Measurements from ENCODE around the gene UBC.

Gene UBC

GRCh38 chr12:124863416-124864325 lies 50.8 kb downstream of the UBC start, which contains the start of gene SCARB1:
Gene SCARB1 (minus strand): TSS chr12:124863864. CDS start chr12:124863720, 144 bp downstream.
- Histone ChIP-seq H3K4me3 (ENCODE audit: low read depth, low read length) (peak within 1 kb of the TSS; percentile 91), H3K36me3 (peaks cover 33% of the 10 kb centered on the region), H3K4me1 (peaks cover 14% of the 10 kb centered on the region), H3K9me3 (no peaks in the 10 kb centered on the region), H3K27me3 (no peaks in the 10 kb centered on the region)
- no peak for TF ChIP-seq CTCF (IDR thresholded peaks at IDR 0.05; ENCODE audit: low read depth, low read length)
- peak; percentile 94 for DNase-seq

GRCh38 chr12:124862768-124863415 lies 51.6 kb downstream of the UBC start:
- no peak for TF ChIP-seq CTCF (IDR thresholded peaks at IDR 0.05; ENCODE audit: low read depth, low read length)
- peak; percentile 58 for DNase-seq

GRCh38 chr12:124861898-124862676 lies 52.4 kb downstream of the UBC start:
- TF ChIP-seq CTCF (IDR thresholded peaks at IDR 0.05; ENCODE audit: low read depth, low read length) = no peak
- DNase-seq = no peak
- no peaks in the 10 kb centered on the region for H3K9me3 ChIP-seq
- H3K4me1 ChIP-seq = peaks cover 14% of the 10 kb centered on the region
- H3K36me3 ChIP-seq = peaks cover 42% of the 10 kb centered on the region
- H3K27me3 ChIP-seq = no peaks in the 10 kb centered on the region
- H3K4me3 ChIP-seq (ENCODE audit: low read depth, low read length) = peak overlapping the region; percentile 91

More at GRCh38 chr12:124862768-124863415, 51.6 kb downstream of the UBC start:
- no peaks in the 10 kb centered on the region for H3K27me3 ChIP-seq
- H3K4me1 ChIP-seq = peaks cover 14% of the 10 kb centered on the region
- peaks cover 37% of the 10 kb centered on the region for H3K36me3 ChIP-seq
- no peaks in the 10 kb centered on the region for H3K9me3 ChIP-seq
- peak overlapping the region; percentile 91 for H3K4me3 ChIP-seq (ENCODE audit: low read depth, low read length)
